ENCODE results near the gene MBNL1.

DNA sequence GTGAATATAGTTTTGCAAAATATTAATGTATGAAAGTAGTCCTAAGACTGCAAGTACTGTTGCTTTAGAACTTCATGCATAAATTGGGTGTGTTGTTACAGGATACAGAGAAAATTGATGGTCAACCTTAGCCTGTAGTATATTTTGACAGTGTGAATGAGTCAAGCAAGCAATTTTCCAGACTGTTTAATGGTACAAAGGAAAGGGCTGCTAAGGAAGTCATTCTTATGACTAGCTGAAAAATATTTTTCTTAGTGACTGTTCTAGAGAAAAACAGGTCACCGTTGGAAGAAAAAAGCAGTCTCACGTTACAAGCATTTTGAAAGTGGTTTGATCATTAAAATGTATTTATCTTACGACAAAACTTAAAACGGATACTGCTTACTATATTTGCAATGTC lies 49.2 kb downstream of the MBNL1 start:
- TF ChIP-seq FOXK2 (IDR thresholded peaks at IDR 0.05), result no peak
- no peak for TF ChIP-seq BHLHE40 (IDR thresholded peaks at IDR 0.05; ENCODE audit: borderline replicate concordance)
- no peak for TF ChIP-seq L3MBTL2 (conservative IDR thresholded peaks at IDR 0.05)
- no peak for TF ChIP-seq FOXA1 (IDR thresholded peaks at IDR 0.05)
- no peak for TF ChIP-seq TARDBP (IDR thresholded peaks at IDR 0.05)
- no peak for TF ChIP-seq SUZ12 (IDR thresholded peaks at IDR 0.05)
- TF ChIP-seq HDGF (IDR thresholded peaks at IDR 0.05; ENCODE audit: borderline replicate concordance), result no peak
- no peak for TF ChIP-seq PKNOX1 (IDR thresholded peaks at IDR 0.05)
- TF ChIP-seq FOXM1 (IDR thresholded peaks at IDR 0.05; ENCODE audit: borderline replicate concordance), result no peak
- TF ChIP-seq SP1 (IDR thresholded peaks at IDR 0.05), result no peak
- TF ChIP-seq ZNF384 (IDR thresholded peaks at IDR 0.05), result no peak
- no peak for TF ChIP-seq ARNT (IDR thresholded peaks at IDR 0.05)

Data from HEK293T (cell line).